H1 (cell line): ENCODE measurements around the gene CD34. TPM values are rescaled to one million over a fixed set of nuclear protein-coding genes. Genes with fewer than 3 reads are reported as not detected.

Source experiments
- CBX8 ChIP-seq: fragments of 300-800, 300-1000 bp; sonication (generic); IDR thresholded peaks from 2 replicates; pipeline ENCODE4 v1.7.1; 2016; ENCODE audit warnings: low read depth, low read length, borderline replicate concordance
- CREB1 ChIP-seq: IDR thresholded peaks from 2 replicates; pipeline ENCODE4 v1.6.1; 2012; ENCODE audit warnings: inconsistent platforms
- CTBP2 ChIP-seq: IDR thresholded peaks from 2 replicates; pipeline ENCODE4 v1.7.0; 2011; ENCODE audit warnings: borderline replicate concordance, mild to moderate bottlenecking, moderate library complexity, mixed read lengths, low read length; ENCODE audit not compliant: insufficient read depth, insufficient read length
- HDAC6 ChIP-seq: IDR thresholded peaks from one replicate; pipeline ENCODE4 v1.7.1; 2012; ENCODE audit warnings: low read depth, mild to moderate bottlenecking, inconsistent platforms, low read length, moderate library complexity
- PHF8 ChIP-seq: fragments of 200-600 bp; sonication (generic); conservative IDR thresholded peaks from 2 replicates; pipeline ENCODE4 v1.7.1; 2012; ENCODE audit warnings: low read depth, mild to moderate bottlenecking, inconsistent platforms, low read length, moderate library complexity
- POLR2AphosphoS5 ChIP-seq: IDR thresholded peaks from 2 replicates; pipeline ENCODE4 v1.6.1; 2011; ENCODE audit warnings: low read depth, low read length
- RAD21 ChIP-seq, 2 experiments: IDR thresholded peaks in 1 of 2; conservative IDR thresholded peaks in 1 of 2; 2 replicates each; pipeline ENCODE4 v1.6.1; 2011; ENCODE audit warnings: low read depth in 2 of 2, low read length in 2 of 2, improper control_type of control experiment in 1 of 2, inconsistent platforms in 1 of 2, mild to moderate bottlenecking in 1 of 2, moderate library complexity in 1 of 2
- SIX5 ChIP-seq: IDR thresholded peaks from 2 replicates; pipeline ENCODE4 v1.6.1; 2011; ENCODE audit warnings: mild to moderate bottlenecking, low read depth, low read length
- SRF ChIP-seq: IDR thresholded peaks from 2 replicates; pipeline ENCODE4 v1.6.1; 2011; ENCODE audit warnings: mild to moderate bottlenecking, low read depth, low read length, moderate library complexity
- TCF12 ChIP-seq: IDR thresholded peaks from 2 replicates; pipeline ENCODE4 v1.6.1; 2011; ENCODE audit warnings: low read depth, mild to moderate bottlenecking, low read length
- polyA plus RNA-seq, 7 experiments: library from polyadenylated mRNA; depleted of rRNA in 3 of 7; stranded (reverse) in 5 of 7; unstranded in 2 of 7; fragments of >200 nt in 5 of 7; fragments of 200-250 nt in 2 of 7; gene quantifications; 1 replicate in 5 of 7; 2 replicates in 1 of 7; 4 replicates in 1 of 7; pipeline versions ENCODE4 v1.2.1 to v1.2.3, GENCODE V29; 2011 to 2013; ENCODE audit warnings: missing spikeins in 2 of 7, mixed read lengths in 2 of 7
- total RNA-seq: library from RNA; stranded (reverse); fragmentation: NEBNext Ultra II Directional; extraction: Animal tissue kit (Norgen Biotek cat#: 25700); gene quantifications from 2 replicates; pipeline ENCODE4 v1.2.1, GENCODE V29; 2021
- TF ChIP-seq, protein P1 (sequence below): fragments of 300-600 bp; sonication (generic); IDR thresholded peaks from 2 replicates; pipeline ENCODE4 v1.7.1; 2012; ENCODE audit warnings: low read length, moderate library complexity, mild to moderate bottlenecking, inconsistent platforms; ENCODE audit not compliant: insufficient replicate concordance
- TF ChIP-seq, protein P2 (sequence below): IDR thresholded peaks from 2 replicates; pipeline ENCODE4 v1.6.1; 2012; ENCODE audit warnings: inconsistent platforms

Gene CD34
- total and polyA plus RNA-seq, 2 of the 8 experiments (the other 6 are each of a cell fraction or from before 2014, with no cell fraction given): 0.39 to 0.54 TPM

DNA sequence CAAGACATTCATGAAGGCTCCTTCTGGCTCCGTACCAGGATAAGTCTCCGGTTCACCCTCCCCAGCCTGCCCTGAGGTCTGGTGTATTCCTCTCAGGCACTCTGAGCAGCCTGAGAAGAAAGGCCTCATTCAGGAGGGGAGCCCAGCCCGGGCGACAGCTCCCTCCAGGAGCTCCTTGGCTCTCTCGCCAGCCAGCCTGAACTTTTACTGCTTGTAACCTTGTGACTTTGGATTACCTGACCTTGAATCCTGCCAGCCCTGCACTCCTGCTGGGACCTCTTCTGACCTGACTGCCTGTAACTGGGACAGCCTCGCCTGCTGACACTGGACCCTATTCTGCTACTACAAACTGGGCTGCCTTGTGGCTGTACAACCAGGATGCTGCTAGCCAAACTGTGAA, 65.8 kb downstream of the CD34 start (continued):
- TF ChIP-seq, protein P1, sequence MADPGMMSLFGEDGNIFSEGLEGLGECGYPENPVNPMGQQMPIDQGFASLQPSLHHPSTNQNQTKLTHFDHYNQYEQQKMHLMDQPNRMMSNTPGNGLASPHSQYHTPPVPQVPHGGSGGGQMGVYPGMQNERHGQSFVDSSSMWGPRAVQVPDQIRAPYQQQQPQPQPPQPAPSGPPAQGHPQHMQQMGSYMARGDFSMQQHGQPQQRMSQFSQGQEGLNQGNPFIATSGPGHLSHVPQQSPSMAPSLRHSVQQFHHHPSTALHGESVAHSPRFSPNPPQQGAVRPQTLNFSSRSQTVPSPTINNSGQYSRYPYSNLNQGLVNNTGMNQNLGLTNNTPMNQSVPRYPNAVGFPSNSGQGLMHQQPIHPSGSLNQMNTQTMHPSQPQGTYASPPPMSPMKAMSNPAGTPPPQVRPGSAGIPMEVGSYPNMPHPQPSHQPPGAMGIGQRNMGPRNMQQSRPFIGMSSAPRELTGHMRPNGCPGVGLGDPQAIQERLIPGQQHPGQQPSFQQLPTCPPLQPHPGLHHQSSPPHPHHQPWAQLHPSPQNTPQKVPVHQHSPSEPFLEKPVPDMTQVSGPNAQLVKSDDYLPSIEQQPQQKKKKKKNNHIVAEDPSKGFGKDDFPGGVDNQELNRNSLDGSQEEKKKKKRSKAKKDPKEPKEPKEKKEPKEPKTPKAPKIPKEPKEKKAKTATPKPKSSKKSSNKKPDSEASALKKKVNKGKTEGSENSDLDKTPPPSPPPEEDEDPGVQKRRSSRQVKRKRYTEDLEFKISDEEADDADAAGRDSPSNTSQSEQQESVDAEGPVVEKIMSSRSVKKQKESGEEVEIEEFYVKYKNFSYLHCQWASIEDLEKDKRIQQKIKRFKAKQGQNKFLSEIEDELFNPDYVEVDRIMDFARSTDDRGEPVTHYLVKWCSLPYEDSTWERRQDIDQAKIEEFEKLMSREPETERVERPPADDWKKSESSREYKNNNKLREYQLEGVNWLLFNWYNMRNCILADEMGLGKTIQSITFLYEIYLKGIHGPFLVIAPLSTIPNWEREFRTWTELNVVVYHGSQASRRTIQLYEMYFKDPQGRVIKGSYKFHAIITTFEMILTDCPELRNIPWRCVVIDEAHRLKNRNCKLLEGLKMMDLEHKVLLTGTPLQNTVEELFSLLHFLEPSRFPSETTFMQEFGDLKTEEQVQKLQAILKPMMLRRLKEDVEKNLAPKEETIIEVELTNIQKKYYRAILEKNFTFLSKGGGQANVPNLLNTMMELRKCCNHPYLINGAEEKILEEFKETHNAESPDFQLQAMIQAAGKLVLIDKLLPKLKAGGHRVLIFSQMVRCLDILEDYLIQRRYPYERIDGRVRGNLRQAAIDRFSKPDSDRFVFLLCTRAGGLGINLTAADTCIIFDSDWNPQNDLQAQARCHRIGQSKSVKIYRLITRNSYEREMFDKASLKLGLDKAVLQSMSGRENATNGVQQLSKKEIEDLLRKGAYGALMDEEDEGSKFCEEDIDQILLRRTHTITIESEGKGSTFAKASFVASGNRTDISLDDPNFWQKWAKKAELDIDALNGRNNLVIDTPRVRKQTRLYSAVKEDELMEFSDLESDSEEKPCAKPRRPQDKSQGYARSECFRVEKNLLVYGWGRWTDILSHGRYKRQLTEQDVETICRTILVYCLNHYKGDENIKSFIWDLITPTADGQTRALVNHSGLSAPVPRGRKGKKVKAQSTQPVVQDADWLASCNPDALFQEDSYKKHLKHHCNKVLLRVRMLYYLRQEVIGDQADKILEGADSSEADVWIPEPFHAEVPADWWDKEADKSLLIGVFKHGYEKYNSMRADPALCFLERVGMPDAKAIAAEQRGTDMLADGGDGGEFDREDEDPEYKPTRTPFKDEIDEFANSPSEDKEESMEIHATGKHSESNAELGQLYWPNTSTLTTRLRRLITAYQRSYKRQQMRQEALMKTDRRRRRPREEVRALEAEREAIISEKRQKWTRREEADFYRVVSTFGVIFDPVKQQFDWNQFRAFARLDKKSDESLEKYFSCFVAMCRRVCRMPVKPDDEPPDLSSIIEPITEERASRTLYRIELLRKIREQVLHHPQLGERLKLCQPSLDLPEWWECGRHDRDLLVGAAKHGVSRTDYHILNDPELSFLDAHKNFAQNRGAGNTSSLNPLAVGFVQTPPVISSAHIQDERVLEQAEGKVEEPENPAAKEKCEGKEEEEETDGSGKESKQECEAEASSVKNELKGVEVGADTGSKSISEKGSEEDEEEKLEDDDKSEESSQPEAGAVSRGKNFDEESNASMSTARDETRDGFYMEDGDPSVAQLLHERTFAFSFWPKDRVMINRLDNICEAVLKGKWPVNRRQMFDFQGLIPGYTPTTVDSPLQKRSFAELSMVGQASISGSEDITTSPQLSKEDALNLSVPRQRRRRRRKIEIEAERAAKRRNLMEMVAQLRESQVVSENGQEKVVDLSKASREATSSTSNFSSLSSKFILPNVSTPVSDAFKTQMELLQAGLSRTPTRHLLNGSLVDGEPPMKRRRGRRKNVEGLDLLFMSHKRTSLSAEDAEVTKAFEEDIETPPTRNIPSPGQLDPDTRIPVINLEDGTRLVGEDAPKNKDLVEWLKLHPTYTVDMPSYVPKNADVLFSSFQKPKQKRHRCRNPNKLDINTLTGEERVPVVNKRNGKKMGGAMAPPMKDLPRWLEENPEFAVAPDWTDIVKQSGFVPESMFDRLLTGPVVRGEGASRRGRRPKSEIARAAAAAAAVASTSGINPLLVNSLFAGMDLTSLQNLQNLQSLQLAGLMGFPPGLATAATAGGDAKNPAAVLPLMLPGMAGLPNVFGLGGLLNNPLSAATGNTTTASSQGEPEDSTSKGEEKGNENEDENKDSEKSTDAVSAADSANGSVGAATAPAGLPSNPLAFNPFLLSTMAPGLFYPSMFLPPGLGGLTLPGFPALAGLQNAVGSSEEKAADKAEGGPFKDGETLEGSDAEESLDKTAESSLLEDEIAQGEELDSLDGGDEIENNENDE: no peak
- TF ChIP-seq SRF: no peak
- no peak for TF ChIP-seq CTBP2
- TF ChIP-seq, protein P2, sequence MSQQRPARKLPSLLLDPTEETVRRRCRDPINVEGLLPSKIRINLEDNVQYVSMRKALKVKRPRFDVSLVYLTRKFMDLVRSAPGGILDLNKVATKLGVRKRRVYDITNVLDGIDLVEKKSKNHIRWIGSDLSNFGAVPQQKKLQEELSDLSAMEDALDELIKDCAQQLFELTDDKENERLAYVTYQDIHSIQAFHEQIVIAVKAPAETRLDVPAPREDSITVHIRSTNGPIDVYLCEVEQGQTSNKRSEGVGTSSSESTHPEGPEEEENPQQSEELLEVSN: no peak
- no peak for TF ChIP-seq CBX8
- TF ChIP-seq CREB1: no peak
- no peak for TF ChIP-seq TCF12
- TF ChIP-seq HDAC6: no peak
- TF ChIP-seq SIX5: no peak
- no peak for TF ChIP-seq PHF8
- no peak for TF ChIP-seq POLR2AphosphoS5
- TF ChIP-seq RAD21 (IDR thresholded peaks at IDR 0.05 in 1 of 2, conservative IDR thresholded peaks at IDR 0.05 in 1 of 2; ENCODE audit: low read depth in 2 of 2, low read length in 2 of 2): no peak
